ENCODE data around the gene MCOLN1.
"Not testable (repeated sequence)": the region's sequence is repeated elsewhere in the genome, so short reads cannot be mapped to it uniquely, and the experiment has no call there.

MCOLN1 gene

DNA sequence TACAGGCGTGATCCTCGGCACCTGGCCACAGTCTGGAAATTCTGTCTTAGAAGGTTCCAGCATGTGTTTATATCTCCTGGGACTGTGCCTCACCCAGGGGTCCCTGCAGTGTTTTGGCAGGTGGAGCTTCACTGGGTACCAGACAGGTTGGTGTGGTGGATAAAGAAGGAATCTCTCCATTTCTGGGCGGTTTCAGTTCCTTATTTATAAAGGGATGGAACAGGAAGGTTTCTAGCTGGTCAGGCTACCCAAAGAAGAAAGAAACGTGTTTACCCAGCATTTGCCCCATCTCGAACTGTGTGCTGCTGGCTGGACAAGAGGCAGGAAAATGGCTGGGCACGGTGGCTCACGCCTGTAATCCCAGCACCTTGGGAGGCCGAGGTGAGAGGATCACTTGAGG lies 22.9 kb downstream of the MCOLN1 start:
- DNase-seq, result no peak

DNA sequence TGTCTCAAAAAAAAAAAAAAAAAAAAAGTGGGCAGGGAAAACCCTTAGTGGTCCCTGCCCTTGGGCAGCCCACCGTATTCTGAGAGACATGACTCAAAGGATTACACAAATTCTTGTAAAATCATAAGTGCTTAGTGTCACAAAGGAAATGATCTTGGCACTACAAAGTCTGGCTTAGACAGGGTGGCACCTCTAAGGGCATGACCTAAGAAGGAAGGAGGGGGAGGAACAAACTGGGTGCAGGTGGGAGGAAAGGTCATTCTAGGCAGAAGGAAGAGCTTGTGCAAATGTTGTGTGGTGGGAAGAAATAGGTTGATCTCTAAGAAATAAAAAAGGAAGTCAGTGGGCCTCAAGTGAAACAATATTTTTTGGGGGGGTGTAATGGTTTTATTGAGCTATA lies 23.5 kb downstream of the MCOLN1 start:
- DNase-seq, result no peak

DNA sequence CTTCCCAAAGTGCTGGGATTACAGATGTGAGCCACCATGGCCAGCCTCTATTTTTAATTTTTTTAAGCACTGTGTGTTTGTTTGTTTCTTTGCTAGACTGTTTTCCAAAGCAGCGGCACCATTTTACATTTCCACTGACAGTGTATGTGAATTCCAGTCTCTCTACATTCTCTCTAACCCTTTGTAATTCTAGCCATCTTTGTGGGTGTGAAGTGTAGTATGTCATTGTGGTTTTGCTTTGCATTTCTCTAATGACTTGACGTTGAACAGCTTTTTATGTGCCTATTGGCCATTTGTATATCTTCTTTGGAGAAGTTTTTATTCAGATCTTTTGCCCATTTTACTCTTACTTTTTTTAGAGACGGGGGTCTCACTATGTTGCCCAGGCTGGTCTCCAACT lies 24.7 kb downstream of the MCOLN1 start:
- DNase-seq, result no peak

DNA sequence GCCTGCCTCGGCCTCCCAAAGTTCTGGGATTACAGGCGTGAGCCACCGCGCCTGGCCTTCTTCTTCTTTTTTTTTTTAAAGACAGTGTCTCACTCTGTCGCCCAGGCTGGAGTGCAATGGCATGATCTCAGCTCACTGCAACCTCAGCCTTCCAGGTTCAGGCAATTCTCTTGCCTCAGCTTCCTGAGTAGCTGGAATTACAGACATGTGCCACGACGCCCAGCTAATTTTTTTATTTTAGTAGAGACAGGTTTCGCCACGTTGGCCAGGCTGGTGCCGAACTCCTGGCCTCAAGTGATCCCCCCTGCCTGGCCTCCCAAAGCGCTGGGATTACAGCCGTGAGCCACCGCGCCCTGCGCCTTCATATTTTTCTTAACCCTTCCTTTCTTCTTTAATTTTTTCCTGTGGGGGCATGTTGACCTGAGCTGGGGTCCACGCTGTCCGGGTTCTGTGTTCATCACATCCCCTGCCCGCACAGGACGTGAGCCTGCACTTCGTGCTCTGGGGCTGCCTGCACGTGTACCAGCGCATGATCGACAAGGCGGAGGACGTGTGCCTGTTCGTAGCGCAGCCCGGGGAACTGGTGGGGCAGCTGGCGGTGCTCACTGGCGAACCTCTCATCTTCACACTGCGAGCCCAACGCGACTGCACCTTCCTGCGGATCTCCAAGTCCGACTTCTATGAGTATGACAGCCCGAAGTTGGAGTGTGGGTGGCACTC lies 27.2 kb downstream of the MCOLN1 start:
- DNase-seq, result no peak

DNA sequence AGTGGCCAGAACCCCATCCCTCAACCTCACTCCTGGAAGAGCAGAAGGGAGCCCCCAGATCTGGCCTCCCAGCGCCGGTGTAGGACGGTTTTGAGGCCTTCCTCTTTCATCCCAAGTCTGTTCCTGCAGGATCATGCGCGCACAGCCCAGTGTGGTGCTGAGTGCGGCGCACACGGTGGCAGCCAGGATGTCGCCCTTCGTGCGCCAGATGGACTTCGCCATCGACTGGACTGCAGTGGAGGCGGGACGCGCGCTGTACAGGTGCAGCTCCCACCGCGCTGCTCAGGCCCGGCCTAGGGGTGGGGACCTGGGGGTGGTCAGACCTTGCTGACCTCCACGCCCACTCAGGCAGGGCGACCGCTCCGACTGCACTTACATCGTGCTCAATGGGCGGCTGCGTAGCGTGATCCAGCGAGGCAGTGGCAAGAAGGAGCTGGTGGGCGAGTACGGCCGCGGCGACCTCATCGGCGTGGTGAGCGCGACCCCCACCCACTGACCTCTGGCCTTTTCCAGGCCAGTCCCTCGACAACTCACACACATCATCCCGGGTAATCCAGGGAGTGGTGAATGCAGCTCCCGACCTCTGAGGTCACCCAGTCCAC lies 27.8 kb downstream of the MCOLN1 start:
- no peak for DNase-seq

DNA sequence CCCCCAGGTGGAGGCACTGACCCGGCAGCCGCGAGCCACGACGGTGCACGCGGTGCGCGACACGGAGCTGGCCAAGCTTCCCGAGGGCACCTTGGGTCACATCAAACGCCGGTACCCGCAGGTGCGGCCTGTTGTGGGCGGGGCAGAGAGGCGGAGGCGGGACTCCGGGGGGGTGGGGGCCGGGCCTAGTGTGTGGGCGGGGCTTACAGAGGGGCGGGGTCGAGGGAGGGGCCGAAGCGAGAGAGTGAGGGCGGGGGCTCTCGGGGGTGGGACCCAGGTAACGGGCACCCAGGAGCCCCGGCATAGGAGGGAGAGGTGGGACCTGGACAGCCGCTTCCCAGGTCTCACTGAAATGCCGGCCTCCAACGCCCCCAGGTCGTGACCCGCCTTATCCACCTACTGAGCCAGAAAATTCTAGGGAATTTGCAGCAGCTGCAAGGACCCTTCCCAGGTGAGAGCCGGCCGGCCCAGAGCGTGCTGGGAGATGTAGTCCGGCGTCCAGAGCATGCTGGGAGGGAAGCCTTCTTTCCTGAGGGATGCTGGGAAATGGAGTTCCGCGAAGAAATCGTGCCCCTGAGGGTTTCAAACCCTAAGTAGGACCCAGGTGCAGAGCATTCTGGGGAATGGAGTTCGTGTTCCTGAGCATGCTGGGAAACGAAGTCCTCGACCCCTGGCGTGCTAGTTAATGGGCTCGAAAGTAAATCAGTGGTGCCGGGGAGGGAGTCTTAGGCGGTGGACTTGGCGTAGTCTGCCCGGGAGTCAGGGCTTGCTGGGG lies 28.8 kb downstream of the MCOLN1 start:
- peak; percentile 10 for DNase-seq

DNA sequence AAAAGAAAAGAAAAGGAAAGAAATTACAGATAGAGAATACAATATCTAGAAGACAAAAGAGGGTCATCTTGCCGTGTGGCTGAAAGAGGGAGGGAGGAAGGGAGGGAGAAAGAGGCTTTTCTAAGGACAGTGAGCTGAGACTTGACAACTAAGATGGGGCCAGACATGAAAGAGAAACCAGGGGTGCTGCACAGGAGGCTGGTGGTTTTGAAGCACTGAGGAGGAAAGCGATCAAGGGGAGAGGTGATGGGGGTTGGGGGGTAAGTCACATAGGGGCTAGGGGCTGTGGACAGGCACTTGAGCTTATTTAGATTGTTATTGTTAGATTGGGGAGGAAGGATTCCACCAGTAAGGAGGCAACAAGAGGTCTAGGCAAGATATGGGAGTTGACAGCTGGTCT lies 30.4 kb downstream of the MCOLN1 start:
- no peak for DNase-seq

DNA sequence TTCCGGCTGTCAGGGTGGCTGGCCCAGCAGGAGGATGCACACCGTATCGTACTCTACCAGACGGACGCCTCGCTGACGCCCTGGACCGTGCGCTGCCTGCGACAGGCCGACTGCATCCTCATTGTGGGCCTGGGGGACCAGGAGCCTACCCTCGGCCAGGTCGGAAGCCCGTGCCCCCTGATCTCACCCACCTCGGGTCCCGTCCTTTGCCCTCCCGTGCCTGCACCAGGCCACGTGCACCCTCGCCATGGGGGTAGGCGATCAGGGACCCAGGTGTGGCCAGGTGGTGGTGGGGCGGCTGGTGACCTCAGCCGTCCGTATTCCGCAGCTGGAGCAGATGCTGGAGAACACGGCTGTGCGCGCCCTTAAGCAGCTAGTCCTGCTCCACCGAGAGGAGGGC lies 32.1 kb downstream of the MCOLN1 start:
- DNase-seq, result no peak

DNA sequence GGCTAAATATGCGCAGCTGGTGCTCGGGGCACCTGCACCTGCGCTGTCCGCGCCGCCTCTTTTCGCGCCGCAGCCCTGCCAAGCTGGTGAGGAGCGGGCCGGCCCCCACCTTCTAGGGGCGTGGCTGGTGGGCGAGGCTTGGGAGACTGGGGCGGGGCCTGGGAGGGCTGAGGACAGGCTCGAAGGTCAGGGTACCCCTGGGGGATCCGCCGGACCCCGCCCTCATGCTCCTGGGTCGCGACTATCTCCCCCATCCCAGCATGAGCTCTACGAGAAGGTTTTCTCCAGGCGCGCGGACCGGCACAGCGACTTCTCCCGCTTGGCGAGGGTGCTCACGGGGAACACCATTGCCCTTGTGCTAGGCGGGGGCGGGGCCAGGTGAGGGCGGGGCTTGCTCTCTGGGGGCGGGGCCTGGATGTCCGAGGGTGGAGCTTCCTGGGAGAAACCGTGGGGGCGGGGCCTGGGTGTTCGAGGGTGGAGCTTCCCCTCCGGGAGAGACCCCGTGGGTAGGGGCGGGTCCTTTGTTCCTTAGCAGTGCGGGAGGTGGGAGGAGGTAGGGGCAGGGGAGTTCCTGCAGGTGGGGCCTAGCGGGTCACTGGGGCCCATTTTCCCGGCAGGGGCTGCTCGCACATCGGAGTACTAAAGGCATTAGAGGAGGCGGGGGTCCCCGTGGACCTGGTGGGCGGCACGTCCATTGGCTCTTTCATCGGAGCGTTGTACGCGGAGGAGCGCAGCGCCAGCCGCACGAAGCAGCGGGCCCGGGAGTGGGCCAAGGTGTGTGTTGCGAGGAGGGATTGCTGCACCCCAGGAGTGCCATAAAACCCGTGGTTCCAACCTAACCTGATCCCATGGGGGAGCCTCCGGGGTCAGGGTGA lies 32.8 kb downstream of the MCOLN1 start:
- no peak for DNase-seq

DNA sequence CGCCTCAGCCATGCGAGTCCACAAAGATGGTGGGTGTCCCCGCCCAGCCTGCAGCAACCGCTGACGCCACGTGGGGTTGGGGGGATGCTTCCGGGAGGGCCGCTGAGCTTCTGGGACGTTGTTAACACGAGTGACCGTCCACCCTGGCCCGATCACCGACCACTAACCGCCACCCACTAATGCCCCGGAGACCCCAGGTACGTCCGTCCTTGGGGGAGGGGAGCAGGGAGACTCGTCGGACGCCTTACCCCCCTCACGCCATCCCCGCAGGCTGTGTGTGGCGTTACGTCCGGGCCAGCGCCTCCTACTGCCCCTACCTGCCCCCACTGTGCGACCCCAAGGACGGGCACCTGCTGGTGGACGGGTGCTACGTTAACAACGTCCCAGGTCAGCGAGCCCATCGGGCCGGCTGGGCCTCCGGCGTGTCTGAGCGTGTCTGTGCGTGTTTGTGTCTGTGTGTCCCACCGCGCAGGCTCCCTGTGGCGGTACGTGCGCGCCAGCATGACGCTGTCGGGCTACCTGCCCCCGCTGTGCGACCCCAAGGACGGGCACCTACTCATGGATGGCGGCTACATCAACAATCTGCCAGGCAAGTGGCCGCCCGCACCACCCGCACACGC lies 34.4 kb downstream of the MCOLN1 start:
- DNase-seq, result no peak

DNA sequence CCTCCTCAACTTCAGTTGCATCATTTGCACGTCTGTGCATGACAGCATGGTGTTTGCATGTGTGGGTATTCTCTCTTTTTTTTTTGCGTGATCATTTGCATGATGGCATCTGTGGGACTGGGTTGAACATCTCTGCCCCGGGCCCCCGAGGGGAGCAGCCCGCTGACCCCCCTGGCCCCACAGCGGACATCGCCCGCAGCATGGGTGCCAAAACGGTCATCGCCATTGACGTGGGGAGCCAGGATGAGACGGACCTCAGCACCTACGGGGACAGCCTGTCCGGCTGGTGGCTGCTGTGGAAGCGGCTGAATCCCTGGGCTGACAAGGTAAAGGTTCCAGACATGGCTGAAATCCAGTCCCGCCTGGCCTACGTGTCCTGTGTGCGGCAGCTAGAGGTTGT lies 36.2 kb downstream of the MCOLN1 start:
- DNase-seq, result no peak

DNA sequence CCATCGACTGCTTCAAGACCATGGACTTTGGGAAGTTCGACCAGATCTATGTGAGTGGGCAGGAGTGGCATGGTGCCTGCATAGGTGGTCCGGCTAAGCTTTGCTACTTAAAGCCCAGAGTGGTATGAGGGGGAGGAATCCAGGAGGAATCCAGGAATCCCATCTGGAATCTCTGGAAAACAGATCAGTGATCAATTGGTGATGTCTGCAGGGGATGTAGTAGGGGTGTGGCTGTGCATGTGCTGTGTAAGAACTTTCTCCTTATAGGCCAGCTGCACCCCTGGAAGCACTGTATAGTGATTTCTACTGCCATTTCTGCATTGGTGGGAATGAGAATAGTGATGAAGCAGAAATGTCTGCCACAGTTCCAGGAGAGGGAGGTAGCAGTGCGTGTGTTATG lies 36.7 kb downstream of the MCOLN1 start:
- no peak for DNase-seq

DNA sequence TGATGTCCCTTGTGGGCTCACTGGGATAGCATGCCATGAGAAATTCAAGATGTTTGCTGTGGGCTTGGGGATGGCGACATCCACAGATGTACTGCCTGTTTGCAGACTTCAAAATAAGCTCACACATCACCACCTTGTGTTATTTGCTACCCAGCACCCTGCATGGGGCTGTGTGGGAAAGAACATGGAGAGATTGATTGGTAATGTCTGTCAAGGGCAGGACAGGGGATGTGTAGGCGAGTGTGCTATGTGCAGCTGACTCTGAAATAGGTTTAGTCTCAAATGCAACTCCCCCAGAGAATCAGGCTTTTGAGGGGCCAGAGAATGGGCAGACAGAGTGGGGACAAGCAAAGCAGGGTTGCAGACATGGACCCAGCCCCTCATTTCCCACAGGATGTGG lies 37.8 kb downstream of the MCOLN1 start:
- no peak for DNase-seq

DNA sequence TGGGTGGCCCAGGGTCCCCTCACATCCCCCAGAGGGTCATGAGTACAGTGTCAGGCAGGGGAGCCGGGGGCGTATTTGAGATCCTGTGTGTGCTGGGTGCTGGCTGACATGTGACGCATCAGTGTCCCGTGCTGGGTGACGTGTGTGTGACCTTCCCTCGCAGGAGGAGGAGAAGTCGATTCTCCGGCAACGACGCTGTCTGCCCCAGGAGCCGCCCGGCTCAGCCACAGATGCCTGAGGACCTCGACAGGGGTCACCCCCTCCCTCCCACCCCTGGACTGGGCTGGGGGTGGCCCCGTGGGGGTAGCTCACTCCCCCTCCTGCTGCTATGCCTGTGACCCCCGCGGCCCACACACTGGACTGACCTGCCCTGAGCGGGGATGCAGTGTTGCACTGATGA lies 38.9 kb downstream of the MCOLN1 start:
- DNase-seq, result no peak

DNA sequence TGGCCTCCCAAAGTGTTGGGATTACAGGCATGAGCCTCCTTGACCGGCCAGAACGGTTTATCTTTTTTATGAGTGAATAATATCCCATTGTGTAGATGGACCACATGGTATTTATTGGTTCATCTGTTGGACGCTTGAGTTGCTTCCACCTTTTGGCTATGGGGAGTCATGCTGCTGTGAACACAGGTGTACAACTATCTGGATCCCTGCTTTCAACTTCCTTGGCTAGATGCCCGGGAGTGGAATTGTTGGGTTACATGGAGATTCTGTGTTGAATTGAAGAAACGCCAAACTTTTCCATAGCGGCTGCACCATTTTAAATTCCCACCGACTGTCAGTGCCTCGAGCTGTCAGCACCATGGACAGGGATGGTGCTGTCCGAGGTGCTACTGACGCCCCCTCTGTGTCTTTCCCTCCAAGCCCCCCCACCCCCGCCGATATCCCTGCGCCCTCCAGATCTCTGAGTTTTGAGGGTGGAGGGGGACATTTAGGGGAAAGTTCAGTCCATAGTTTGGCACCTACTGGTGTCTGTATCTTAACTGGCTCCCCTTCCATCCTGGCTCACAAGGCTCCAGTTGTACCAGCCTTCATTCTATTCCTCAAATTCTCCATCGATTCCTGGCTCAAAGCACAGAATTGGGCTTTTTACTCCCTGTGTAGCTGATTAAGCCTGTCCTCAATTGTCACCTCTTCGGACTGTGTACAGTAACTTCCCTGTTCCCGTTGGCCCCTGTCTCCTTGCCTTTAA lies 40.4 kb downstream of the MCOLN1 start:
- no peak for DNase-seq

DNA sequence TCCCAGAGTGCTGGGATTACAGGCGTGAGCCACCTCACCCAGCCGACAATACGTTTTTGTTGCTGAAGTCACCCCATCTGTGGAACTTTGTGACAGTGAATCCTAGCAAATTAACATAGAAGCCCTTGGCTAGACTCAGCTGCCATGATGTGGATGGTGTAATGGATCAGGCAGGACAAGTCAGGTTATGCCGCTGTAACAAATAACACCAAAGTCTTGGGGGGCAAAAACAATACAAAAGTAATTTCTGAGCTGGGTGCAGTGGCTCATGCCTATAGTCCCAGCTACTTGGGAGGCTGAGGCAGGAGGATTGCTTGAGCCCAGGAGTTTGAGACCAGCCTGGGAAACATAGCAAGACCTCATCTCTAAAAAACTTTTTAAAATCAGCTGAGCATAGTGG lies 42.4 kb downstream of the MCOLN1 start:
- DNase-seq, result no peak

DNA sequence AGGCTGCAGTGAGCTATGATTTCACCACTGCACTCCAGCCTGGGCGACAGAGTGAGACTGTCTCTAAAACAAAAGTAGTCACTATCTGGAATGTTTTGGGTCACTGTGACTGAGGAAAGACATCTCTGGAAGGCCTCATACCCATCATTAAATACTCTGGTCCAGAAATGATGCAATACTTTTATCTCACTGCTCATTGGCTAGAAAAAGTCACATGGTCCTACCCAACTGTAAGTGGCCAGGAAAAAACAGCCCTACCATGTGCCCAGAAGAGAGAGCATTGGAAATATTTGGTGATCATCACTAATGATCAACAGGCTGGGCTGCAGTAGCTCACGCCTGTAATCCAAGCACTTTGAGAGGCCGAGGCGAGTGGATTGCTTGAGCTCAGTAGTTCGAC lies 42.9 kb downstream of the MCOLN1 start:
- DNase-seq, result no peak

DNA sequence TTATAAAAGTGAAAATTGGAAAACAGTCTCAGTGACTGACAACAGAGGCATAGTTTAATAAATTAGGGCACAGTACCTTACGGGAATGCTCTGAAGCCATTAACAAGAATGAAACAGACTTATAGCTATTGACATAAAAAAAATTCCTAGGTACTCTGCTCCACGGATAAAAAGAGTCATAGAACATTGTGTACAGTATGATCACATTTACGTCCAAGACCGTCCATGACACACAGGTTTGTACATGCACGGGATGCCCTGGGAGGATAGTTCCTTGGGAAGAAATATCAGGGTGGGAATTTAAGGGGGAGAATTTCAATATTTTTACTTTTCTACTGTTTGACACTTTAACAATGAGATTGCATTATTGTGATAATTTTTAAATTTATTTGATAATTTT lies 48.3 kb downstream of the MCOLN1 start:
- no peak for DNase-seq

DNA sequence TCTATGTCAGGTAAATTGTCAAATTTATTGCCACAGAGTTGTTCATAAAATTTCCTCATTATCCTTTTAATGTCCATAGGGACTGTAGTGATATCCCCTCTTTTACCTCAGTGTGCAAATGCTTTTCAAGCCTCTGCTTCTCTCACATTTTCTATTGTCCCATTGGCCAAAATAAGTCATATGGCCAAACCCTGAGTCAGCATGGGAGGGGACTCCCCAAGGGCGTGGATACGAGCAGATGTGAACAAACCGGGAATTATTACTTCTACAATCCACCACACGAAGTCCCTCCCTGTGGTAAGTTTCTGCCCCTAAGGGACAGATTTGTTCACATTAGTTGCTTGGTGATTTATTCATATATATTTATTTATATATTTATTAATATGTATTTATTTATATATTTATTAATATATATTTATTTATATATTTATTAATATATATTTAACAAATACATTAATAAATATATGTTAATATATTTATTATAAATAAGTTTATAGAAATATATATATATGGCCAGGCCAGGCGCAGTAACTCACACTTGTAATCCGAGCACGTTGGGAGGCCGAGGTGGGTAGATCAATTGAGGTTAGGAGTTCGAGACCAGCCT lies 53.1 kb downstream of the MCOLN1 start:
- no peak for DNase-seq

DNA sequence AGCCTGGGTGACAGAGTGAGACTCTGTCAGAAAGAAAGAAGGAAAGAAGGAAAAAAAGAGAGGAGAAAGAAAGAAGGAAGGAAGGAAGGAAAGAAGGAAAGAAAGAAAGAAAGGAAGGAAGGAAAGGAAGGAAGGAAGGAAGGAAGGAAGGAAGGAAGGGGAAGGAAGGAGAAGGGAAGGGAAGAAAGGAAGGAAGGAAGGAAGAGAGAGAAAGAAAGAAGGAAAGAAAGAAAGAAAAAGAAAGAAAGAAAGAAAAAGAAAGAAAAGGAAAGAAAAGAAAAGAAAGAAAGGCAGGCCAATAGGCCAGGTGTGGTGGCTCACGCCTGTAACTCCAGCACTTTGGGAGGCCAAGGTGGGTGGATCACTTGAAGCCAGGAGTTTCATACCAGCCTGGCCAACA lies 55.0 kb downstream of the MCOLN1 start:
- DNase-seq, result not testable (repeated sequence)

DNA sequence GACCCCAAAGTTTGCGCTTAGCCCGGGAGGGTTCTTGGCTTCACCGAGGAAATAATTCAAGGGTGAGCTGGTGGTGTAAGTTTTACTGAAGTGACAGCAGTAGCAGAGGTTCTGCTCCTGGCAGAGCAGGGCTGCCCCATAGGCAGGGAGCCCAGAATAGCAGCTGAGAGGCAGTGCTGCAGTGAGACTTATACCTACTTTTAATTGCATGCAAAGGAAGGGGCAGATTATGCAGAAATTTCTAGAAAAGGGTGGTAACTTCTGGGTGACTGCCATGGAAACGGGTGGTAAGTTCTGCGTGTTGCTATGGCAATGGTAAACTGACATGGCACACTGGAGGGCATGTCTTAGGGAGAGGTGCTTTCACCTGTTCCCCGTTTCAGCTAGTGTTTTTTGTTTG lies 55.7 kb downstream of the MCOLN1 start:
- DNase-seq, result no peak

DNA sequence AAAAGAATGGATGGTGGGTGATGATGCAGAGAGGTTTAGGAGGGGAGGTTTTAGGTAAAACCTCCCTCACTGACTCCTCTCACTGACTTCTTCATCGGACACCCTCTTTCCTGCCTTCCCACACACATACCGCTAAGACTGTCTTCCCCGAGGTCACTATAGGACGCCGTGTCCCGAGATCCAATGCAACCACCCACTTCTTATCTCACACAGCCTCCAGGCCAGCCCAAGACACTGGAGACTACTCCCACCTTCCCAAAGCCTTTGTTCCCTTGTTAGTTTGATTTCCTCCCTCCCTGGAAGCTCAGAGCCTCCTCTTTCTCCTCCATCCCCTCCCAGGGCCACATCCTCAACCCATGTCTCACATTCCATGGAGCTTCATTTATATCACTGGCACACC lies 56.8 kb downstream of the MCOLN1 start:
- DNase-seq, result no peak
